ENCODE measurements around the gene CAPS.

CAPS gene

DNA sequence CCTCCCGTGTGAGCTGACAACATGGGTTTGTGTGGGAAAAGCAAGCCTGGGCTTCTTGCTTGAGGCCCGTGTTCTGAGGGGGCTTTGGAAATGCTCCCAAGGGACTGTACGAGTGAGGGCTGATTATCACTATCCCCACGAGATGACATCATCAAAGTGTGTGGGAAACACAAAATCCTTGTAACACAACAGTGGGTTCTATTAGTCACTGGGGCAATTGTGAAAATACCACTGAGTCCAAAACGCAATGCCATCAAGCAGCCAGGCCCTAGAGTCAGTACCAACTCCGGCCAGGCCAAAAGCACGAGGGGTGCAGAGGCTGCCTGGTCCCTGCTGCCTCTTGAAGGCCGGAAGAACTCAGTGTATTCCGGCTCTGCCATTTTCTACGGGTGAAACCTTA is 29.6 kb downstream of the CAPS start:
- H4K20me1 ChIP-seq (ENCODE audit: insufficient read depth, low read length): peaks cover 73% of the 10 kb centered on the region
- H3K9ac ChIP-seq (ENCODE audit: low read length): no peak overlapping the region
- H3K4me2 ChIP-seq (ENCODE audit: low read length): no peak overlapping the region
- H3K9me3 ChIP-seq (ENCODE audit: insufficient read depth, low read length): no peaks in the 10 kb centered on the region
- H2AFZ ChIP-seq (ENCODE audit: low read depth, low read length): no peak overlapping the region
- TF ChIP-seq, protein P1, sequence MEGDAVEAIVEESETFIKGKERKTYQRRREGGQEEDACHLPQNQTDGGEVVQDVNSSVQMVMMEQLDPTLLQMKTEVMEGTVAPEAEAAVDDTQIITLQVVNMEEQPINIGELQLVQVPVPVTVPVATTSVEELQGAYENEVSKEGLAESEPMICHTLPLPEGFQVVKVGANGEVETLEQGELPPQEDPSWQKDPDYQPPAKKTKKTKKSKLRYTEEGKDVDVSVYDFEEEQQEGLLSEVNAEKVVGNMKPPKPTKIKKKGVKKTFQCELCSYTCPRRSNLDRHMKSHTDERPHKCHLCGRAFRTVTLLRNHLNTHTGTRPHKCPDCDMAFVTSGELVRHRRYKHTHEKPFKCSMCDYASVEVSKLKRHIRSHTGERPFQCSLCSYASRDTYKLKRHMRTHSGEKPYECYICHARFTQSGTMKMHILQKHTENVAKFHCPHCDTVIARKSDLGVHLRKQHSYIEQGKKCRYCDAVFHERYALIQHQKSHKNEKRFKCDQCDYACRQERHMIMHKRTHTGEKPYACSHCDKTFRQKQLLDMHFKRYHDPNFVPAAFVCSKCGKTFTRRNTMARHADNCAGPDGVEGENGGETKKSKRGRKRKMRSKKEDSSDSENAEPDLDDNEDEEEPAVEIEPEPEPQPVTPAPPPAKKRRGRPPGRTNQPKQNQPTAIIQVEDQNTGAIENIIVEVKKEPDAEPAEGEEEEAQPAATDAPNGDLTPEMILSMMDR (IDR thresholded peaks at IDR 0.05; ENCODE audit: low read depth, low read length): no peak
- no peak for TF ChIP-seq EZH2phosphoT487 (IDR thresholded peaks at IDR 0.05; ENCODE audit: low read depth)
- no peak overlapping the region for H3K4me3 ChIP-seq (ENCODE audit: low read length)
- H3K36me3 ChIP-seq (replicated peaks; ENCODE audit: low read depth, low read length): peaks cover 59% of the 10 kb centered on the region
- no peak overlapping the region for H3K27ac ChIP-seq (ENCODE audit: low read length)
- H3K27me3 ChIP-seq (ENCODE audit: low read depth, low read length): no peaks in the 10 kb centered on the region
- H3K79me2 ChIP-seq (ENCODE audit: low read length): peaks cover 87% of the 10 kb centered on the region
- no peaks in the 10 kb centered on the region for H3K4me1 ChIP-seq (ENCODE audit: low read length)

DNA sequence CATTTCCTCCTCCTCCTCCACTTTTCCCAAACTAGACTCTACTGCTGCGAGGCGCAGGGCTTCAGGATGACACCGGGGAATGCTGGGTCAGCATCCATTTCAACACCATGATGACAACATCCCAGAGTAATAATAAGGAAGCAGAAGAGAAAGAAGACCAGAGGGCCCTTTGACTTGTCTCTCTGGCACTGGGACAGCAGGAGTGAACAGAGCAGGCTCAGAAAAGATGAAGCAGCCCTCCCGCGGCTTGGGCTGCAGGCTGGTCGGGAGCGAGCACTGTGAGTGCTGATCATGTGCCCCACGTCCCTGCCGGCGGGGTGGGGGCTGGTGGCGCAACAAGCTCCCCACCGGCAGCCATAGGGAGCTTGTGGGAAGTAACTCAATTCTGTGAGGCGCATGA is 33.4 kb downstream of the CAPS start:
- no peak overlapping the region for H3K27ac ChIP-seq (ENCODE audit: low read length)

DNA sequence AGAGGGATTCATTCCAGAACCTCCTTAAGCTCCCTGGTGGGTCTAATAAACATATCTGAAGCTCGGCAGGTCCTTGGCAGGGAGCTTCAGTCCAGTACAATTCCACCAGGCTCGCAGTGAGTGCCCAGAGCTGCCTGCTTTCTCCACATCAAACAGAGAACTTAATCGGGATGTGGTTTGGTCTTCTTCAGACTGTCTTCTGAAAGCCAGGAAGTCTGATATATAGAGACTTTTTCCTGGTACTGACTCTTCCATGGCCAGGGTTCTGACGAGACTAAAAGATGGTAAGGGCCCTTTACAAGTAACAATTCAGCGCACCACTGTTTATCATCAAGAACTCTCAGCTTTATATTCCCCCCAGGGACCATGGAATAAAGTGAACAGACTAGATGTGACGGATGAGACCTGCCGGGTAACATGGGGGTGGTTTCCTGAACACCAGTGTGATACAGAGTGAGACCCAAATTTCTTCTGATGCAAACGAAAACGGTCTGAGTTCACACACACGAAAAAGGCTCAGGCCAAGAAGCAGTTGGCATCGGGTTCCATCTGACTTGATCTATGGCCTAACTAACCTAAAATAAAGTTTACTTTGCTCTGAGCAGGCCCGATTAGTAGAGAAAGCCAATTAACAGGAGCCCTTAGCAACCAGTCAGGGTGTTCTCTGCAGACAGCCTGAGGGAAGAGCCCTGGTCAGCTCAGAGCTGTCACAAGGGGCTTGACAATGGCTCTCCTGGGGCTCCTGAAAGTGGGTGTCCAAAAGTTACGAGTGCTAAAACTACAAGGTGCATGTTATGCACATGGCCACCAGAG is 34.9 kb downstream of the CAPS start:
- Histone ChIP-seq H3K9me3 (ENCODE audit: insufficient read depth, low read length) (no peaks in the 10 kb centered on the region), H3K36me3 (replicated peaks; ENCODE audit: low read depth, low read length) (peaks cover 47% of the 10 kb centered on the region), H3K27me3 (ENCODE audit: low read depth, low read length) (no peaks in the 10 kb centered on the region), H3K79me2 (ENCODE audit: low read length) (peaks cover 98% of the 10 kb centered on the region), H3K4me1 (ENCODE audit: low read length) (peaks cover 46% of the 10 kb centered on the region), H4K20me1 (ENCODE audit: insufficient read depth, low read length) (peaks cover 85% of the 10 kb centered on the region), H3K27ac (ENCODE audit: low read length) (no peak overlapping the region), H3K4me3 (ENCODE audit: low read length) (no peak overlapping the region), H3K9ac (ENCODE audit: low read length) (no peak overlapping the region), H2AFZ (ENCODE audit: low read depth, low read length) (no peak overlapping the region), H3K4me2 (ENCODE audit: low read length) (no peak overlapping the region)
- TF ChIP-seq, protein P1 (IDR thresholded peaks at IDR 0.05; ENCODE audit: low read depth, low read length): no peak
- no peak for TF ChIP-seq EZH2phosphoT487 (IDR thresholded peaks at IDR 0.05; ENCODE audit: low read depth)

More for the DNA sequence above, 33.4 kb downstream of the CAPS start:
- H3K4me3 ChIP-seq (ENCODE audit: low read length): no peak overlapping the region
- no peak overlapping the region for H3K9ac ChIP-seq (ENCODE audit: low read length)
- H3K79me2 ChIP-seq (ENCODE audit: low read length): peaks cover 97% of the 10 kb centered on the region
- H3K36me3 ChIP-seq (replicated peaks; ENCODE audit: low read depth, low read length): peaks cover 57% of the 10 kb centered on the region
- peaks cover 84% of the 10 kb centered on the region for H4K20me1 ChIP-seq (ENCODE audit: insufficient read depth, low read length)
- H2AFZ ChIP-seq (ENCODE audit: low read depth, low read length): no peak overlapping the region
- TF ChIP-seq, protein P1 (IDR thresholded peaks at IDR 0.05; ENCODE audit: low read depth, low read length): no peak
- TF ChIP-seq EZH2phosphoT487 (IDR thresholded peaks at IDR 0.05; ENCODE audit: low read depth): no peak
- peaks cover 33% of the 10 kb centered on the region for H3K4me1 ChIP-seq (ENCODE audit: low read length)
- no peak overlapping the region for H3K4me2 ChIP-seq (ENCODE audit: low read length)
- H3K27me3 ChIP-seq (ENCODE audit: low read depth, low read length): no peaks in the 10 kb centered on the region
- H3K9me3 ChIP-seq (ENCODE audit: insufficient read depth, low read length): no peaks in the 10 kb centered on the region

DNA sequence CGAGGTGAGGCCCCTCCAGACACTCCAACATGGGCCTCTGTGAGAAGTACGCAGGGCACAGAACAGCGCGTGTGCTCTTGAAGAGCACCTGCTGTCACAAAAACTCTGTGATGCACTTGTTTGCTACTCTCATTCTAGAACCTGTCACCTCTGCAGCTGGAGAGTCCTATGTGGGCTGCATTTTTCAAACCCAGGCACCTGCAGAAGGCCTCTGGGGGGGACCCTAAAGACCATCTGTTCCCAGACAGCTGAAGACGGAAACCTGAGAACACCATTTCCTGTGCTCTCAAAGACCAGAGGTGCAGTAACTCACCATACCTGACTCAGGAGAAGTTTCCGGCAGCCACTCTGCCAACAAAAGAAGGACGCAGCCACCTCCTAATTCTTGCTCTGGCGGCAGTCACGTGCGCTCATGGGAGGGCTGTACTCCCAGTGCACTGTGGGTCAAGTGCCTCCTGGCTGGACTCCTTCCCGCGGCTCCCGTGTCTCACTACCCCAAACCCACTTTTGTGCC is 35.8 kb downstream of the CAPS start:
- Histone ChIP-seq H3K27me3 (ENCODE audit: low read depth, low read length) (no peaks in the 10 kb centered on the region), H3K4me3 (ENCODE audit: low read length) (no peak overlapping the region), H3K4me2 (ENCODE audit: low read length) (peak overlapping the region; percentile 6), H4K20me1 (ENCODE audit: insufficient read depth, low read length) (peaks cover 85% of the 10 kb centered on the region), H3K27ac (ENCODE audit: low read length) (peak overlapping the region; percentile 3; the same call in 1 of the 2 replicates), H3K9me3 (ENCODE audit: insufficient read depth, low read length) (no peaks in the 10 kb centered on the region), H3K36me3 (replicated peaks; ENCODE audit: low read depth, low read length) (peaks cover 49% of the 10 kb centered on the region), H3K79me2 (ENCODE audit: low read length) (peaks cover 98% of the 10 kb centered on the region), H2AFZ (ENCODE audit: low read depth, low read length) (no peak overlapping the region), H3K4me1 (ENCODE audit: low read length) (peaks cover 46% of the 10 kb centered on the region), H3K9ac (ENCODE audit: low read length) (no peak overlapping the region)
- TF ChIP-seq, protein P1 (IDR thresholded peaks at IDR 0.05; ENCODE audit: low read depth, low read length): no peak
- no peak for TF ChIP-seq EZH2phosphoT487 (IDR thresholded peaks at IDR 0.05; ENCODE audit: low read depth)
